Myocyte (in vitro differentiated cells): ENCODE results near the gene GJA4. TPM values are rescaled to one million over a fixed set of nuclear protein-coding genes. Genes with fewer than 3 reads are reported as not detected.

Experiments used
- DNase-seq: peaks from one replicate; pipeline ENCODE4 v3.0.0-alpha.2; 2012; ENCODE audit warnings: low read depth
- polyA plus RNA-seq: library from polyadenylated mRNA; unstranded; fragments of >200 nt; gene quantifications from one replicate; pipeline ENCODE4 v1.2.1, GENCODE V29; 2012; ENCODE audit warnings: missing spikeins
- total RNA-seq: library from RNA; depleted of rRNA; stranded (reverse); fragments of >200 nt; gene quantifications from 2 replicates; pipeline ENCODE4 v1.2.3, GENCODE V29; 2014

Gene GJA4
- total RNA-seq: not detected in 2 replicates
- polyA plus RNA-seq: 0.06 TPM

DNA sequence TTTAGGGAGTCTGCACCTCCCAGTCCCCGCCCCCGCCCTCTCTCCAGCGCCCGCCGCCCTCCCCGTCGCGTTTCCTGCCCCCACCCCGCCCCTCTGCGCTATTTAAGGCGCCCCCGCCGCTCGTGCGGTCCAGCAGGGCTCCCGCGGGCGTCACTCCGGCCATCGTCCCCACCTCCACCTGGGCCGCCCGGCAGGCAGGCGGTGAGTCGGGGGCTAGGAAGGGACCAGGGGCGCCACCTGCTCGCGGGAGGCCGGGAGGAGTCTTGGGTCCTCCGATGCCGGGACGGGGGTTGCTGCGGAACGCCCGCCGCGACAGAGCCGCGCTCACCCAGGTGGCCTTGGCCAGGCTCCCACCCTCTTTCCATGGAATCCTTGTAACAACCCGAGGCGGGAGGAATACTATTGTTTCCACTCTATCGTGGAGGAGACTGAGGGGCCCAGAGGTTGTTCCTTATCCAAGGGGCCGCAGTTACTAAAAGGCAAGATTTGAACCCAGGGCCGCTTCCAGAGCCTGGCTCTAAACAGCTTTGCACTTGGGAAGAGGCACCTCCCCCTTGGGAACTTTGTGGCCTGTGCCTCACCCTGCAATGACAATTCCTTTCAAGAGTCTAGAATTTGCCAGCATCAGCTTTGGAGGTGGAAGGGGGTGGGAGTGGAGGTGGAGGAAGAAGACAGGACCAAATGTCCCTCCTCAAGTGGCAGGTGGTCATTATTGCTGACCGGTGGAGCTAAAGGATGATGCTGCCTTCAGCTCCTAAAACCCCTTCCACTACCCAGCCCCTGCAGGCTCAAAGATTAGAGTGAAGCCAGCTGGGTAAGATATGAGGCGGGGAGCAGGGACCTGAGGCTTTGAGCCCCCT lies at the start of gene GJA4:
GJA4 (plus strand) TSS at position 132 of the 860 bp plus-strand sequence. CDS start 1,215 bp downstream, outside the sequence.
- no peak for DNase-seq

DNA sequence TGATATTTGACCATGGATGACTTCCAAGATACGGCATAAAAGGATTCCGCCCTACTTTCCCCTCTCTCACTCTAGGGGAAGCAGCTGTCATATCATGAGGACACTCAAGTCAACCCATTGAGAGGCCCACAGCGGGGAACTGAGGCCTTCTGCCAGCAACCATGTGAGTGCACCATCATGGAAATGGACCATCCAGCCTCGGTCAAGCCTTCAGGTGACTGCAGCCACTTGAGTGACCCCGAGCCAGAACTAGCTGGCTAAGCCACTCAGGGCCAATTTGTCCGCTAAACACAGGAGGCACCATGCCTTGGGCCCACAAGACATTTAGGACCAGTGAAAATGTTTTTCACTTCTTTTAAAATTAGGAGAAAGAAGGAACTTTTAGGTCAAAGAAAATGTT lies 49.0 kb upstream of the GJA4 start:
- DNase-seq: no peak

DNA sequence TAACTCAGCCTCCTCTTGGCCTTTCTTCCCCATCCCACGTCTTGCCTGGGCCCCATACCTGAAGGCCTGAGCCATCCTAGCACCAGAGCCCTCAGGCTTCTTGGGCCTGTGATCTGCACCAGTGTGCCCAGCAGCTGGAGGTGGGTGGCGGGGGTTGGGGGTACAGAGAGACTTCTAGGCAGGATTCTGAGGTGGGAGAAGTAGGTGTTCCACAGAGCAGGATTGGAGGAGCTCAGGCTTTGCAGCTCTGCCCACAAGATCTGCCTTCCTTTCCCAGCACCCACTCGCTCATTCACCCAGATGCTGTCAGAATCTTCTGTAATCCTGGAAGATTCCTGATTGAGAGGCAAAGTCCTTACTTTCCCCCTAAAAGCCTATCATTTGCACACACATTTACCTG lies 47.9 kb upstream of the GJA4 start:
- DNase-seq: no peak

DNA sequence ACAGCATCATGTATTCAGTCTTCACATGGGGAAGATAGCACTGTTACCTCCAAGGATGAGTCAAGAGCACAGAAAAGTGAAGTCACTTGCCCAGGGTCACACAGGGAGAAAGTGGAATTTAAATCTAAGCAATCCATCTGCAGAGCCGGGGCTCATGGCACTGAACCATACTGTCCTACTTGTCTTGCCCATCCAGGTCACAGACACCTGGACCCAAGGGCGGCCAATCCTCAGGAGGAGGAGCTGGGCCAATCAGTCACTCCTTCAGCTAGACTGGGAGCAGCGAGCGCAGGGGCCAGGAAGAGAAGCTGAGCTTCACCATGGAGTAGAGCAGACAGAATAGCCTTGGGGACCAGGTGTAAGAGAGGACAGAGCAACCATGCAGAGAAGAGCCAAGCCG lies 47.1 kb upstream of the GJA4 start:
- DNase-seq: no peak

DNA sequence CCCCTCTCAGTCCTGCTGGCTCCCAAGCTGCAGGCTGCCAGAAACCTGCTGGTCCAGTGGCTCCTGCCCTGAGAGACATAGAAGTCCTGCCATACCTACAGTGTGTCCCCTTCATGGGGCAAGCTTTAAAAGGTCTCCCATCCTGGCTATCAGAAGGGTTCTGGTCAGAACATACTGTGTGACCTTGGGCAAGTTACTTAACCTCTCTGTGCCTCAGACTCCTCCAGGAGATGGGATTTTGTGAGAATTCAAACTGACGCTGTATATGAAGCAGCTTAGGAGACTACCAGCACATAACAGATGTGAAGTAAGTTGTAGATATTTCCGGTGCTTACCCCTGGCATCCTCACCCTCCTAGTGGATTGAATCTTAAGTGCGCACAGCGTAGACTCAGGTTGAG lies 46.7 kb upstream of the GJA4 start:
- DNase-seq: no peak

DNA sequence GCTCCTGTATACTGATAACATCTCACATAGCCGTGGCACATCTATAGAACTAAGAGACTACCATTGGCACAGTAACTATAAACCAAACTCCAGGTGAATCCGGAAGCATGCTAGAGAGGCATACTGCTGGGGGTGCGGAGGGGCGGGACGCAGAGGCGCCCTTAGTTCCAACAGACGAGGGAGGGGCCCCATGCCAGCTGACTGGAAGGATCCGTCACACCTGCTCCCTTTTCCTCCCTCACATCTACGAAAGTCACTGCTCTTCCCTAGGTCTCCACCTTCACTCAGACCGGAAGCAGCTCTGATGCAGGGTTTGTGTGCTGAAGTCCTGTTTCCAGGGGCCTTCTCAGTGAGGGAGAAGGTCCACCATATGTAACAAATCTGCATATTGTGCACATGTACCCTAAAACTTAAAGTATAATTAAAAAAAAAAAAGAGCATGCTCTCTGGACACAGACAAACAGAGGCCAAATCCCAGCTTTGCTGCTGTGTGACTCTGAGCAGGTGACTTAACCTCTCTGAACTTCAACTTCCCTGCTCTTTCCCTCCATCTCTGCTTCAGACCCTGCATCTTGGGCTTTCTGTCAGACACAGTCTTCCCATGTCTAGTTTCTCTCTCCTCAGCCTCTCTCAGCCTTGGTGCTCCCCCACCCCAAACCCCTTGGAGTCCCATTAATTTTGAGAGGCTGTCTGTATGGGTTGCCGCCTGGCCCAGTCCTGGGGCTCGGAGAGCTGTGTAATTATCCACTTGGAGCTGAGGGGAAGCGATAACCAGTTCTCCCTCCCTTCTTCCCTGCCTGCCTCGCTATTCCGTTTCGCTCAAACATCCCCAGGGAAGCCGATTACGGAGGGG lies 45.8 kb upstream of the GJA4 start:
- no peak for DNase-seq

DNA sequence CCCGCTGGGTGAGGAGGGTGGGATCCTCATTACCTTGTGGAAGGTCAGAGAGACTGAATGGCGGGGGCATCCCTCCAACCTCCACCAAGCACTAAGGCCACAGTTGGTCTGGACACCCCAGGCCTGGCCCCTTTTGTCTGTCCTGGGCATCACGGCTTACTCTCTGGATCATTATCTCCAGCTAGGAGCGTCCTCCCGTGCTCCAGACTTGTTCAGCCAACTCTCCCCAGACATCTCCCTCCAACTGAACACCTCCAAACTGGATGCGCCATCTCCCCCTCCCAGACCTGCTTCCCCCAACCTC lies 45.2 kb upstream of the GJA4 start:
- no peak for DNase-seq

DNA sequence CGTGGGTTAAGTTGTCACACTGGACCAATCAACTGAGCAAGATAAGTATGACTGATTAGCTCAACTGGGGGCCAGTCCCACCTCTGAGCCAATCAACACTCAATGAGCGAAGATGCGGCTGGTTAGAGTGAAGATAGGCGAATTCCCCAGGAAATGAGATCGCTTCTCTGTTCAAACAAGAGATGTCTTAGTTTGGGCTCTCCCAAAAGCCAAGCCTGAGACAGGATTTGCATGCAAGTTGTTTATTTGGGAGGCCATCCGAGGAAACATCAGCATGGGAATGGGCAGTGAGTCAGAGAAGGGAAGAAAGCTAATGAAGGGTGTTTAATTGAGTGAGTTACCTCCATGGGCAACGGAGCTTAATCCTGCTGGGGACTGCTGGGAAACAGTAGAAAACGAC lies 42.8 kb upstream of the GJA4 start:
- DNase-seq: no peak

DNA sequence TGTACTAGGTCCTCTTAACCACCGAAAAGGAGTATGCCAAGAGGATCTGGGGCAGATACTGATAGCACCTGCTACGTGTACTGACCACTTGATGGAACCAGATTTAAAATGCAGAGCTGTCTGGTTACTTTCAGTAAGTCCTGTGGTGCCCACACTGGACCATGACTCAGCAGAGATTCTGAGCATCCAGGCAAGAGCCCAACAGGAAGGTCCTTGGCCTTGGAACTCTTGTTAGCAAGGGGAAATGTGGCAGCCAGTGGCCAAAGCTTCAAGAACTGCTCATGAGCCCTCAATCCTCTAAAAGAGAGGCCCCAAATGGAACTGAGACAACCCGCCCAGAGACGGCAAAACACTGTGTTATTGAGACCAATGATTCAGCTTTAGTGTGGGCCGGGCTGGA lies 42.2 kb upstream of the GJA4 start:
- peak; percentile 6 for DNase-seq

DNA sequence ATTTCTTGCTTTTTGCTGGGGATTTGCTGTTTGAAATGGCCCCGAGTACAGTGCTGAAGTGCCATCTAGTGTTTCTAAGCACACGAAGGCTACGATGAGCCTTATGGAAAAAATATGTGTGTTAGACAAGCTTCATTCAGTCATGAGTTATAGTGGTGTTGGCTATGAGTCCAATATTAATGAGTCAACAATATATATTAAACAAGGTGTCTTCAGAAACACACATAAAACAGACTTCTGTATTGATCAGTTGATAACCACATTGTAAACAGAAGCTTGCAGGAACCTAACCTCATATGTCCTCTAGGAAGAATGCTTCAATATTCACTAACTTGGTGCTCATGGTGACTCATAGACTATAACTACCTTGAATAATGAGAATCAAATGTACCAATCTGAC lies 39.6 kb upstream of the GJA4 start:
- no peak for DNase-seq

DNA sequence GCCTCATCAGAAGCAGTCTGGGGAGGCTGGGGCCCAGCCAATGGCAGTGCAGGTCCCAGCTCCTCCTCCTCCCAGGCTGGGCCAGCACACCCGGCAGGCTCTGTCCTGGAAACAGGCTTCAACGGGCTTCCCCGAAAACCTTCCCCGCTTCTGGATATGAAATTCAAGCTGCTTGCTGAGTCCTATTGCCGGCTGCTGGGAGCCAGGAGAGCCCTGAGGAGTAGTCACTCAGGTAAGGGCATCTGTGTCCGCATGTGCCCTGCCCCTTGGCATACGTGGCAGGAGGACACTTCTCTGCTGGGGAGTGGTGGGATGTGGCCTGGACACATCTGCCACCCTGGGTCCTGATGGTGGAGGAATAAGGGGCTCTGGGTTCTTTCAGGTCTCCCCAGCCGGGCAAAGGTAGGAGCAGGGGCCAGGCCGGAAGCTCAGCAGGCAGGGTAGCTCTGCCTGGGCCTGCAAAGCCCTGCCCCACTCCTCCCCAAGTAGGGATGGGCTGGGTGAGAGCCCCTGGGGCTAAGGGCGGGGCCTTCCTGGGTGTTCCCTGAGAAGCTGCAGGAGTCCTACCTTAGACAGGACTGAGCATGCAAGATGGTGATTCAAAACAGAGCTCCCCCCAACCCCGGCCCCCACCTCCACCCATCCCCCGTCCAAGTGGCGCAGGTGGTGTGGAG lies 37.7 kb upstream of the GJA4 start, which contains the start of gene GJB5:
GJB5 (plus strand) TSS at position 84 of the 674 bp plus-strand sequence. CDS start 2,284 bp downstream, outside the sequence.
- DNase-seq: no peak

DNA sequence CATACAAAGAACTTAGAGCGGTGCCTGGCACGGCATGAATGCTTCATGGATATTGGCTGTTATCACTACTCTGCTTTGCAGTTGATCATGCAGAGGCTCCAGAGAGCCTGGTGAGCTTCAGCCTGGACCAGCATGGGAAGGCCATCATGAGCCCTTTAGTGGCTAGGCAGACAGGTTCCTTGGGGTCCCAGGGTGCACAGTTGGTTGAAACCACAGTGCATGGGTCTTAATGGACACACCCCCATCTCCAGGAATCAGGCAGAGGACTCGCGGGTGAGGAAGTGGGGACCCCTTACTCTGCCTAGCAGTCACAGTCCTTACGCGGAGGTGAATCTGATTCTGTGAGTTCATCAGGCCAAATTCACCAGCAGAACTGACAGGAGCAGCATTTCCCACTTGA lies 36.8 kb upstream of the GJA4 start:
- no peak for DNase-seq

DNA sequence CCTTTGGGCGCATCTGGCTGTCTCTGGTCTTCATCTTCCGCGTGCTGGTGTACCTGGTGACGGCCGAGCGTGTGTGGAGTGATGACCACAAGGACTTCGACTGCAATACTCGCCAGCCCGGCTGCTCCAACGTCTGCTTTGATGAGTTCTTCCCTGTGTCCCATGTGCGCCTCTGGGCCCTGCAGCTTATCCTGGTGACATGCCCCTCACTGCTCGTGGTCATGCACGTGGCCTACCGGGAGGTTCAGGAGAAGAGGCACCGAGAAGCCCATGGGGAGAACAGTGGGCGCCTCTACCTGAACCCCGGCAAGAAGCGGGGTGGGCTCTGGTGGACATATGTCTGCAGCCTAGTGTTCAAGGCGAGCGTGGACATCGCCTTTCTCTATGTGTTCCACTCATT lies 35.4 kb upstream of the GJA4 start:
- DNase-seq: no peak

DNA sequence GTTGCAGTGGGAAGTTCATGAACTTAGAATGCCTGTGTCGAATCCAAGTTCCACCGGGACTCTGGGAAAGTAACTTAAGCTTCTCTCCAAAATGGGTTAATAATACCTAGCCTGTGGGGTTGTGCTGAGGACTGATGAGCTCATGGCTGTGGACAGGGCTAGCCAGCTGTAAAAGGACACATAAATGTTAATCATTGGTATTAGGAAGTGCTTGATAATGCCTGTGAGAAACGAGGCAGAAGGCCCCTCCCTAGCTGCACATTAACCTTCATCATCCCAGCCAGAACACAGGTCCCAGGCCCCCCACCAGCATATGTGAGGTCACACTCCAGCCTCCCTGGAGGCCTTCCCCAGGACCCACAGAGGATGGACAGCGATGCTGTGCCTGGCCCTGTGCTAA lies 34.0 kb upstream of the GJA4 start:
- no peak for DNase-seq

DNA sequence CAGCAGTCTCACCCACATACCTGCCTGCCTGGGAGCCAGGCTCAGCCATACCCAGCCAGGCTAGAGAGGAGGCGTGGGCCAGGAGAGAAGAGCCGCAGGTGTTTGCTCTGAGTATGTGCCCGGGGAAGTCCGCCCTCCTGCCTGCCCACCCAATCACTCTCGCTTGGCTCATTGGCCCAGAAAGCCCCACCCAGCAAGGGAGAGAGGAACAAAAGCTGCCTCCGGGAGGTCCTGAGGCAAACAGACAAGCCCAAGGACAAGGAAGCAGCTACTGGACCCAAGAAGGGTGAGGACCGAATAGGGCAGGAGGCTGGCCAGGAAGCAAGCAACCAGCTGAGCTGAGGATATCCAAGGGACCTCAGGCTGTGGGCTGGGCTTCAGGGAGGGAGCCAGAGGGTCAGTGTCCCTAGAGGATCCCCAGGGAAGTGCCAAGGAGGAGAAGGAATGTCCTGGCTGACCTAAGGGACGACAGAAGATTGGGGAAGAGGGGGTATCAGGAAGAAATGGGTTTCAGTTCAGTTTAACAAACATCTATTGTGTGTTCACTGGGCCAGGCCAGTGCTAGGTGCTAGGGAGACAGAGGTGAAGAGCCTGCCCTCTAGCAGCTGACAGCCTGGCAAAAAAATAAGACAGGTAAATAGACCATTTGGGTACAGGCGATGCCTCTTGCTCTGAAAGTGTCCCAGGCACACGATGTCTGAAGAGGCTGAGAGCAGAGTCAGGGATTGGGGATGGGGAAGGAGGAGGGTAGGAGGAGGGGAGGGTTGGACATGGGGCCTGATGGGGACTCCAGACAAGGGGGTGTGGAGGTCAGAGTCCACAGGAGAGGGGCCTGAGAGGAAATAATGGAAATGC lies 33.1 kb upstream of the GJA4 start, which contains the start of gene GJB4:
GJB4 (plus strand) TSS at position 238 of the 855 bp plus-strand sequence. CDS start 1,515 bp downstream, outside the sequence.
- DNase-seq: no peak

DNA sequence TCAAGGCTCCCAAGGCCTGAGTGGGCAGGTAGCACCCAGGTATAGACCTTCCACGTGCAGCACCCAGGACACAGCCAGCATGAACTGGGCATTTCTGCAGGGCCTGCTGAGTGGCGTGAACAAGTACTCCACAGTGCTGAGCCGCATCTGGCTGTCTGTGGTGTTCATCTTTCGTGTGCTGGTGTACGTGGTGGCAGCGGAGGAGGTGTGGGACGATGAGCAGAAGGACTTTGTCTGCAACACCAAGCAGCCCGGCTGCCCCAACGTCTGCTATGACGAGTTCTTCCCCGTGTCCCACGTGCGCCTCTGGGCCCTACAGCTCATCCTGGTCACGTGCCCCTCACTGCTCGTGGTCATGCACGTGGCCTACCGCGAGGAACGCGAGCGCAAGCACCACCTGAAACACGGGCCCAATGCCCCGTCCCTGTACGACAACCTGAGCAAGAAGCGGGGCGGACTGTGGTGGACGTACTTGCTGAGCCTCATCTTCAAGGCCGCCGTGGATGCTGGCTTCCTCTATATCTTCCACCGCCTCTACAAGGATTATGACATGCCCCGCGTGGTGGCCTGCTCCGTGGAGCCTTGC lies 31.5 kb upstream of the GJA4 start:
- no peak for DNase-seq

DNA sequence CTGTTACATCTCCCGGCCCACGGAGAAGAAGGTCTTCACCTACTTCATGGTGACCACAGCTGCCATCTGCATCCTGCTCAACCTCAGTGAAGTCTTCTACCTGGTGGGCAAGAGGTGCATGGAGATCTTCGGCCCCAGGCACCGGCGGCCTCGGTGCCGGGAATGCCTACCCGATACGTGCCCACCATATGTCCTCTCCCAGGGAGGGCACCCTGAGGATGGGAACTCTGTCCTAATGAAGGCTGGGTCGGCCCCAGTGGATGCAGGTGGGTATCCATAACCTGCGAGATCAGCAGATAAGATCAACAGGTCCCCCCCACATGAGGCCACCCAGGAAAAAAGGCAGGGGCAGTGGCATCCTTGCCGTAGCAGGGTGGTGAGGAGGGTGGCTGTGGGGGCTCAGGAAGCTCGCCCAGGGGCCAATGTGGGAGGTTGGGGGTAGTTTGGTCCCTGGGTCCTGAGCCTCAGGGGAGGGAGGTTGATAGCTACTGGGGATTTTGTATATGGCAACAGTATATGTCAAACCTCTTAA lies 31.0 kb upstream of the GJA4 start:
- no peak for DNase-seq

DNA sequence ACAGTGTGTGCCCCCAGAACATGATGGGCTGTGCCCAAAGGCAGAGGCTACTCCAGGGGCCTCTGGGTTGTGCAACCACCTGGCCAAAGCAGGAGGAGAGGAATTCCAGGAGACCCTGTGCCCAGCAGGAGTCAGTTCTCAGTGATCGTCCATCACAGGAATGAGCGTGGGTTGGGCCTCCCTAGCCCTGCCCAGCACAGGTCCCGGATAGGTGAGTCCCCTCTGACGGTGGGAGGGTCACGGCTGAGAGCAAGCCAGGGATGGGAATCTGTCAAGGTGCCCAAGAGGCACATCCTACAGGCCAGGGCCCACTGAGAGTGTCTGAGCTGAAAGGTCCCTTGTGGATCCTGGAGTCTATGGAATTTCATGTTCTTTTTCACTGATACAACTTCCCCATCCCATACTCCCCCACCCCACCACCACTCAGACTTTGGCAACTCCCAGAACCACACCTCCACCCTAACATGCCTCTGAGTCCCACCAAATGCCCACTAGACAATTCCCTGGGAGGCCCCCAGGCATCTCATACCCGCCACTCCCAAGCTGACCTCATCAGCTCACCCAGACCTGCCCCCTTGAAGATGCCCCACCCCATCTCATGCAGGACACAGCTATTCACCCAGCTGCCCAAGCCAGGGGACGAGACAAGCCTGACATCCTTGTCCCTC lies 30.2 kb upstream of the GJA4 start:
- DNase-seq: no peak

DNA sequence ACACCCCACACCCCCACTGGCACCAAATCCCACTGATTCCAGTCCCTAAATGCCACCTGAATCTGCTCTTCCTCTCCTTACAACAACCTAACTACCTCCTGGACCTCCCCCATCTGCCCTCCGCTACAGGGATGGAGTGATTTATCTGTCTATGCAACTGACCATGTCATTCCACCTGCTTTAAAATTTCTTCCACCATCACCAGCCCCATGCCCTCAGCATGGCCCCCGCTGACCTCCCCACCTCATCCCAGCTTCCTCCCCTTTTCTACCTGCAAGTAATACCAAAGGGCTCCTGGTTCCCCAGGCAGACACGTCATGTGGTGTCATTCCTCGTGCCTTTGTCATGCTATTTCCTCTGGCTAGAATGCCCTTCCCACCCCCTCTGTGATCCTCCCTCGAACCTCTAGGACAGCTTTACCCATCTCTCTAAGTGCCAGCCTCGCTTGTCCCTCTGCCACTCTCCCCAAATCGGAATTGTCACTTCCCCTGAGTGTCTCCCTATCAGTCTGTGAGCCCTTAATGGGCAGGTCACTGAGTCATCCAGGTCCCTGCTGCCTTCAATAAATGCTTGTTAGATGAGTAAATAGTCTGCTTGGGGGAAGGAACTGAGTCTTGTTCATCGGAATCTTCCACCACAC lies 29.5 kb upstream of the GJA4 start:
- DNase-seq: no peak
